Measurements from ENCODE around the gene WLS. TPM values are rescaled to one million over a fixed set of nuclear protein-coding genes. Genes with fewer than 3 reads are reported as not detected.

WLS gene
- total and polyA plus RNA-seq, 2 experiments from 2014 or later: 0.87 to 1.2 TPM

DNA sequence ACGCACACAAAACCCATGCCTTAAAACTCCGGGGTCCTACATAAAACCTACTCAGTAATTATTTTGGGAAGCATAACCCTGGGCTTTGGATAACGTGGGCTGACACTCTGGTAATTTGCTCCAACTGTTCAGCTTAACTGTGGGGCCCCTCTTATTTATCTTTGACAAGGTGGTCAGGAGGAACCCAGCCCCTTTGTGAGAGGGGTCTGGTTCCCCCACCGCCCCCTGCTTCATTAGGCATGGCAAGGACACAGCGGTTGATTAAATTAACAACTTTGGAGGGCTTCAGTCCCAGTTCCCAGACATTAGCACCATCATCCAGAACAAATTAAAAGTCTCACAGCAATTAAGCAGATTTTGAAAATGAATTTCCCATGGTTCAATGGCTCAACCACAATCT is 14.7 kb downstream of the WLS start (continued):
- TF ChIP-seq, protein P1, sequence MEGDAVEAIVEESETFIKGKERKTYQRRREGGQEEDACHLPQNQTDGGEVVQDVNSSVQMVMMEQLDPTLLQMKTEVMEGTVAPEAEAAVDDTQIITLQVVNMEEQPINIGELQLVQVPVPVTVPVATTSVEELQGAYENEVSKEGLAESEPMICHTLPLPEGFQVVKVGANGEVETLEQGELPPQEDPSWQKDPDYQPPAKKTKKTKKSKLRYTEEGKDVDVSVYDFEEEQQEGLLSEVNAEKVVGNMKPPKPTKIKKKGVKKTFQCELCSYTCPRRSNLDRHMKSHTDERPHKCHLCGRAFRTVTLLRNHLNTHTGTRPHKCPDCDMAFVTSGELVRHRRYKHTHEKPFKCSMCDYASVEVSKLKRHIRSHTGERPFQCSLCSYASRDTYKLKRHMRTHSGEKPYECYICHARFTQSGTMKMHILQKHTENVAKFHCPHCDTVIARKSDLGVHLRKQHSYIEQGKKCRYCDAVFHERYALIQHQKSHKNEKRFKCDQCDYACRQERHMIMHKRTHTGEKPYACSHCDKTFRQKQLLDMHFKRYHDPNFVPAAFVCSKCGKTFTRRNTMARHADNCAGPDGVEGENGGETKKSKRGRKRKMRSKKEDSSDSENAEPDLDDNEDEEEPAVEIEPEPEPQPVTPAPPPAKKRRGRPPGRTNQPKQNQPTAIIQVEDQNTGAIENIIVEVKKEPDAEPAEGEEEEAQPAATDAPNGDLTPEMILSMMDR (conservative IDR thresholded peaks at IDR 0.05; ENCODE audit: low read depth in 2 of 2): no peak
- no peak for TF ChIP-seq JUNB (IDR thresholded peaks at IDR 0.05; ENCODE audit: unreplicated experiment)
- TF ChIP-seq EZH2 (IDR thresholded peaks at IDR 0.05; ENCODE audit: low read depth, unreplicated experiment): no peak
- TF ChIP-seq, protein P2, sequence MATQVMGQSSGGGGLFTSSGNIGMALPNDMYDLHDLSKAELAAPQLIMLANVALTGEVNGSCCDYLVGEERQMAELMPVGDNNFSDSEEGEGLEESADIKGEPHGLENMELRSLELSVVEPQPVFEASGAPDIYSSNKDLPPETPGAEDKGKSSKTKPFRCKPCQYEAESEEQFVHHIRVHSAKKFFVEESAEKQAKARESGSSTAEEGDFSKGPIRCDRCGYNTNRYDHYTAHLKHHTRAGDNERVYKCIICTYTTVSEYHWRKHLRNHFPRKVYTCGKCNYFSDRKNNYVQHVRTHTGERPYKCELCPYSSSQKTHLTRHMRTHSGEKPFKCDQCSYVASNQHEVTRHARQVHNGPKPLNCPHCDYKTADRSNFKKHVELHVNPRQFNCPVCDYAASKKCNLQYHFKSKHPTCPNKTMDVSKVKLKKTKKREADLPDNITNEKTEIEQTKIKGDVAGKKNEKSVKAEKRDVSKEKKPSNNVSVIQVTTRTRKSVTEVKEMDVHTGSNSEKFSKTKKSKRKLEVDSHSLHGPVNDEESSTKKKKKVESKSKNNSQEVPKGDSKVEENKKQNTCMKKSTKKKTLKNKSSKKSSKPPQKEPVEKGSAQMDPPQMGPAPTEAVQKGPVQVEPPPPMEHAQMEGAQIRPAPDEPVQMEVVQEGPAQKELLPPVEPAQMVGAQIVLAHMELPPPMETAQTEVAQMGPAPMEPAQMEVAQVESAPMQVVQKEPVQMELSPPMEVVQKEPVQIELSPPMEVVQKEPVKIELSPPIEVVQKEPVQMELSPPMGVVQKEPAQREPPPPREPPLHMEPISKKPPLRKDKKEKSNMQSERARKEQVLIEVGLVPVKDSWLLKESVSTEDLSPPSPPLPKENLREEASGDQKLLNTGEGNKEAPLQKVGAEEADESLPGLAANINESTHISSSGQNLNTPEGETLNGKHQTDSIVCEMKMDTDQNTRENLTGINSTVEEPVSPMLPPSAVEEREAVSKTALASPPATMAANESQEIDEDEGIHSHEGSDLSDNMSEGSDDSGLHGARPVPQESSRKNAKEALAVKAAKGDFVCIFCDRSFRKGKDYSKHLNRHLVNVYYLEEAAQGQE (IDR thresholded peaks at IDR 0.05; ENCODE audit: unreplicated experiment): no peak
- TF ChIP-seq STAT1 (IDR thresholded peaks at IDR 0.05; ENCODE audit: unreplicated experiment): no peak

DNA sequence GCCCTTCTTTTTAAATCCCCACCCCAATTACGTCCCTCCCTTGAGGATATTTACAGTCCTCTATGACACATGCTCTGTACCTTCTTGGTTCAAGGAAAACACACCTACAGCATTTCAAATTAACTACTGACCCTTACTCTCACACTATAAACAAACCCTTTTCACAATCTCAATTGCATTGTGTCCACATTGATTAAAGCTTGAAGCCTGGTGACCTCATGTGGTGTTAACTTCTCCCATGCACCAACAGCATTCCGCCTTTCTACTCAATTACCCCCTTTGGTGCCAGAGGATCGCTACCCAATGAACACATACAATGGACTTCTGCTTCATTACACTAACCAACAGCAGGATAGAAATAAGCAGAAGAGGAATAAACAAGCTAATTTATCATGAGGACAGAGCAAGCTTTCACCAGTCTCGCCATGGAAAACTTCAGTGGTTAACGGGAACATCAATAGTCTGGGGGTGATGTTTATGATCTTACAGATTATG is 15.2 kb downstream of the WLS start:
- Histone ChIP-seq H3K4me1 (ENCODE audit: insufficient read depth) (peaks cover 5% of the 10 kb centered on the region; the same call in 1 of the 2 replicates), H3K36me3 (ENCODE audit: insufficient read depth) (no peaks in the 10 kb centered on the region), H3K27me3 (ENCODE audit: insufficient read depth) (no peaks in the 10 kb centered on the region), H3K27ac (ENCODE audit: low read depth) (no peak overlapping the region), H3F3A (replicated peaks; ENCODE audit: low read depth) (no peaks in the 10 kb centered on the region), H2AFZ (no peak overlapping the region), H4K20me1 (replicated peaks; ENCODE audit: insufficient read depth) (no peaks in the 10 kb centered on the region), H3K79me2 (replicated peaks; ENCODE audit: insufficient read depth) (no peaks in the 10 kb centered on the region), H3K4me2 (no peak overlapping the region), H3K9me2 (ENCODE audit: insufficient read depth) (no peaks in the 10 kb centered on the region), H3K4me3 (no peak overlapping the region)
- H3K27me3 Mint-ChIP-seq (ENCODE audit: insufficient read depth, low read depth, poor library complexity): peaks cover 6% of the 10 kb centered on the region
- no peak for DNase-seq (ENCODE audit: low spot score)
- ATAC-seq: peak; percentile 48; the same call in 2 of the 3 replicates
- H3K9me3 Mint-ChIP-seq: no peaks in the 10 kb centered on the region
- no peak overlapping the region for H3K27ac Mint-ChIP-seq
- peaks cover 3% of the 10 kb centered on the region; the same call in 2 of the 3 replicates for H3K4me1 Mint-ChIP-seq
- no peak overlapping the region for H3K4me3 Mint-ChIP-seq
- H3K36me3 Mint-ChIP-seq (ENCODE audit: low read depth): no peaks in the 10 kb centered on the region
- TF ChIP-seq CREB1 (CRISPR knock-in tag; IDR thresholded peaks at IDR 0.05; ENCODE audit: low read depth) (no peak), ZNF331 (CRISPR knock-in tag; IDR thresholded peaks at IDR 0.05; ENCODE audit: low read depth) (no peak), ZNF114 (CRISPR knock-in tag; IDR thresholded peaks at IDR 0.05) (no peak), NANOG (IDR thresholded peaks at IDR 0.05; ENCODE audit: borderline replicate concordance) (no peak), STAT1 (IDR thresholded peaks at IDR 0.05; ENCODE audit: unreplicated experiment) (no peak), POLR2AphosphoS5 (IDR thresholded peaks at IDR 0.05; ENCODE audit: low read depth) (no peak)
- TF ChIP-seq, protein P1 (conservative IDR thresholded peaks at IDR 0.05; ENCODE audit: low read depth in 2 of 2): no peak
- TF ChIP-seq, protein P3, sequence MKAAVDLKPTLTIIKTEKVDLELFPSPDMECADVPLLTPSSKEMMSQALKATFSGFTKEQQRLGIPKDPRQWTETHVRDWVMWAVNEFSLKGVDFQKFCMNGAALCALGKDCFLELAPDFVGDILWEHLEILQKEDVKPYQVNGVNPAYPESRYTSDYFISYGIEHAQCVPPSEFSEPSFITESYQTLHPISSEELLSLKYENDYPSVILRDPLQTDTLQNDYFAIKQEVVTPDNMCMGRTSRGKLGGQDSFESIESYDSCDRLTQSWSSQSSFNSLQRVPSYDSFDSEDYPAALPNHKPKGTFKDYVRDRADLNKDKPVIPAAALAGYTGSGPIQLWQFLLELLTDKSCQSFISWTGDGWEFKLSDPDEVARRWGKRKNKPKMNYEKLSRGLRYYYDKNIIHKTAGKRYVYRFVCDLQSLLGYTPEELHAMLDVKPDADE (IDR thresholded peaks at IDR 0.05): no peak
